GM12872 (cell line): ENCODE data around the gene TRAF6.

Experiments used
- CTCF ChIP-seq: IDR thresholded peaks from 3 replicates; pipeline ENCODE4 v1.5.1; 2011; ENCODE audit warnings: low read depth, mild to moderate bottlenecking, low read length, moderate library complexity; ENCODE audit not compliant: insufficient read depth

TRAF6 gene

GRCh38 chr11:36532941-36533601 lies 23.0 kb upstream of the TRAF6 start:
- TF ChIP-seq CTCF, result no peak

DNA sequence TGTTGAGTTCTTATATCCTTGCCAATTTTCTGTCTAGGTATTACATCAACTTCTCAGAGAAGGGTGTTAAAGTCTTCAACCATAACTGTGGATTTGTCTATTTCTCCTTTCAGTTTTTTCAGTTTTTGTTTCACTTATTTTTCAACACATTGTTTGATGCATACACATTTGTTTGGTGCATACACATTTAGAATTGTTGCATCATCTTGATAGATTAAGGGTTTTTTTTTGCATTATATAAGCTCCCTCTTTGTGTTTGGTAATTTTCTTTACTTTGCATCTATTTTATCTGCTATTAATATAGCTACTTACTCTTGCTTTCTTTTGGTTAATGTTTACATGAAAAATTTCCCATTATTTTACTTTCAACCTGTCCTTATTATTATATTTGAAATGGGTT lies 20.8 kb upstream of the TRAF6 start:
- no peak for TF ChIP-seq CTCF

DNA sequence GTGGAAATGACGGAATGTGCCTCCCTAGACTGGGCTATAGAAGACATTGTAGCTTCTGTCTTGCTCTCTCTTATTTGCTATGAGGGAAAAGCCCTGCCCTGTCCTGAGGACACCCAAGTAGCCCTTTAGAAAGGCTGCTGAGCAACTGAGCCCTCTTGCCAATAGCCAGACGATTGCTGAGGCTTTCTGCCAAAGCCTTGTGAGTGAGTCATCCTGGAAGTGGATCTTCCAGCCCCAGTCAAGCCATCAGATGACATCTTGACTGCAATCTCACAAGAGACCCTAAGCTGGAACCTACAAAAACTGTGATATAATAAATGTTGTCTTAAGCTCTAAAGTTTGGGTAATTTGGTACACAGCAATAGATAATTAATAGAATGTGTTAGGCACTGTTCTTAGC lies 3.9 kb upstream of the TRAF6 start:
- TF ChIP-seq CTCF, result no peak

DNA sequence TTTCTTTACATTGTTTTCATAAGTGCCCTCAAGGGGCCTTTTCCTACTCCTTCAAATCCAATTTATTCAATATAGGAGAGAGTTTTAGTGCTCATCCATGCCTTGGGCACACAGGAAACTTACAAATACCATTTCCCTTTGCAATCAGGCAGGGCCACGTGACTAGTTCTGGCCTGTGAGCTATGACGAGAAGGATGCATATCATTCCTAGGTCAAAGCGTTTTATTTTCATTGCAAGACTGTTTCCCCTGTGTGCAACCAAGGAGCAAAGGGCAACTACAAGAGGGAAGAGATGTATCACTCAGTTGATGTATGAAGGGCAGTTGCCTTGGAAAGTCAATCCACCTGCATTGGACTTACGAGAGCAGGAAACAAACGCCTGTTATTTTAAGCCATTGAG lies 1.9 kb upstream of the TRAF6 start:
- TF ChIP-seq CTCF, result no peak

- no peak for TF ChIP-seq CTCF
Observed at GRCh38 chr11:36510594-36510942, 496 bp upstream of the TRAF6 start.

DNA sequence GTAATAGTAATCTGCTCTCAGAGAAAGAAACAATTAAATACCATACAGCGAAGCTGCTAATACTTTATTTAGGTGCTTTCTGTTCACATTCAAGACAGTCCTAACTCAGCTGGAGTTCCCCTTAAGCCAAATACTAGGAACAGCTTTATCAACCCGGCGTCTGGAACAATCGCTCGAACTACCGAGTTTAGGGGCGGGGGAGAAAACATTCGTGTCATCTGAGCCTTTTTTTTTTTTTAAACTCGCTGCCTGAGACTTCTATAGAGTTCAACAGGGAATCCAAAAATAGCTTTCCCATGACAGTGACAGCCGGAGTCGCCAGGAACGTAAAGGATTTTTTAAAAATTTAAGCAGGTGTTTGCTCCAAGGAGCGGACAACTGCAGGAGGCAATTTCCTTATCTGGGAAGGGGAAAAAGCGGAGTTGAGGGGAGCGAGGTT lies 852 bp downstream of the TRAF6 start:
- no peak for TF ChIP-seq CTCF

- no peak for TF ChIP-seq CTCF
Observed at GRCh38 chr11:36508743-36509142, 1.3 kb downstream of the TRAF6 start.
